CD4-positive, alpha-beta T cell treated with Interleukin-17A for 1 hour (primary cell): ENCODE measurements around the gene WDTC1.

ENCODE experiments used
- DNase-seq: peaks from one replicate; pipeline ENCODE4 v3.0.0-alpha.2; 2020

Gene WDTC1

GRCh38 chr1:27338751-27339150 lies 104.3 kb downstream of the WDTC1 start:
- no peak for DNase-seq

GRCh38 chr1:27339213-27339612 lies 104.8 kb downstream of the WDTC1 start:
- DNase-seq: no peak

GRCh38 chr1:27341525-27342252 lies 107.3 kb downstream of the WDTC1 start, which contains the start of gene SYTL1:
Gene SYTL1 (plus strand): TSS chr1:27342022. CDS start chr1:27345335, 3,313 bp downstream.
- DNase-seq: peak; percentile 69

GRCh38 chr1:27342391-27342777 lies 108.0 kb downstream of the WDTC1 start:
- DNase-seq: peak; percentile 40

GRCh38 chr1:27342778-27343638 lies 108.6 kb downstream of the WDTC1 start:
- peak; percentile 89 for DNase-seq

- DNase-seq: no peak
These were observed 109.2 kb downstream of the WDTC1 start for GRCh38 chr1:27343639-27344025.

- DNase-seq: no peak
These were observed 110.8 kb downstream of the WDTC1 start for GRCh38 chr1:27345272-27345671.

- DNase-seq: no peak
These were observed 111.9 kb downstream of the WDTC1 start for GRCh38 chr1:27346357-27346756.

- no peak for DNase-seq
These were observed 112.7 kb downstream of the WDTC1 start for GRCh38 chr1:27346991-27347624.

- DNase-seq: peak; percentile 43
These were observed 114.7 kb downstream of the WDTC1 start for GRCh38 chr1:27348861-27349783.

- DNase-seq: peak; percentile 11
These were observed 115.6 kb downstream of the WDTC1 start for GRCh38 chr1:27349784-27350662.

GRCh38 chr1:27350663-27351540 lies 116.5 kb downstream of the WDTC1 start:
- no peak for DNase-seq

GRCh38 chr1:27351541-27352107 lies 117.2 kb downstream of the WDTC1 start:
- DNase-seq: no peak

- DNase-seq: no peak
These were observed 118.7 kb downstream of the WDTC1 start for GRCh38 chr1:27353166-27353565.

GRCh38 chr1:27353629-27354028 lies 119.2 kb downstream of the WDTC1 start:
- DNase-seq: no peak

- DNase-seq: no peak
These were observed 121.3 kb downstream of the WDTC1 start for GRCh38 chr1:27355683-27356082.

- no peak for DNase-seq
These were observed 121.8 kb downstream of the WDTC1 start for GRCh38 chr1:27356277-27356618.

- DNase-seq: peak; percentile 65
These were observed 122.3 kb downstream of the WDTC1 start for GRCh38 chr1:27356619-27357280.

GRCh38 chr1:27357281-27358037 lies 123.0 kb downstream of the WDTC1 start:
- DNase-seq: peak; percentile 87
